ENCODE results near the gene KCNK10. TPM values are rescaled to one million over a fixed set of nuclear protein-coding genes. Genes with fewer than 3 reads are reported as not detected.

KCNK10 gene
- total and polyA plus RNA-seq, 9 donors, result 0.05 TPM; not detected in 8

DNA sequence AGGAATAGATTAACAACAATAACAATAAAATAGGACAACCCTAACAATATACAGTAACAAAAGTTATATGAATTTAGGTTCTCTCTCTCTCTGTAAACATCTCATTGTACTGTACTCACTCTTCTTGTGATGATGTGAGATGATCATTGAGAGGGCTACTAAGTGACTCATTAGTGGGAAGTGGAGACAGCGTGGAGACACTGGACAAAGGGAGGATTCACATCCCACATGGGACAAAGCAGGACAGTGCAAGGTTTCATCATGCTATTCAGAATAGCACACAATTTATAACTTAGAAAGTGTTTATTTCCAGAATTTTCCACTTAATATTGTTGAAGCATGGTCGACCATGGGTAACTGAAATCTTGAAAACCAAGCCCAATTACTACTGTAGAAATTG lies 36.4 kb upstream of the KCNK10 start:
- TF ChIP-seq EP300 (IDR thresholded peaks at IDR 0.05), result no peak
- no peak for TF ChIP-seq POLR2A (IDR thresholded peaks at IDR 0.05)
- TF ChIP-seq, protein P1, sequence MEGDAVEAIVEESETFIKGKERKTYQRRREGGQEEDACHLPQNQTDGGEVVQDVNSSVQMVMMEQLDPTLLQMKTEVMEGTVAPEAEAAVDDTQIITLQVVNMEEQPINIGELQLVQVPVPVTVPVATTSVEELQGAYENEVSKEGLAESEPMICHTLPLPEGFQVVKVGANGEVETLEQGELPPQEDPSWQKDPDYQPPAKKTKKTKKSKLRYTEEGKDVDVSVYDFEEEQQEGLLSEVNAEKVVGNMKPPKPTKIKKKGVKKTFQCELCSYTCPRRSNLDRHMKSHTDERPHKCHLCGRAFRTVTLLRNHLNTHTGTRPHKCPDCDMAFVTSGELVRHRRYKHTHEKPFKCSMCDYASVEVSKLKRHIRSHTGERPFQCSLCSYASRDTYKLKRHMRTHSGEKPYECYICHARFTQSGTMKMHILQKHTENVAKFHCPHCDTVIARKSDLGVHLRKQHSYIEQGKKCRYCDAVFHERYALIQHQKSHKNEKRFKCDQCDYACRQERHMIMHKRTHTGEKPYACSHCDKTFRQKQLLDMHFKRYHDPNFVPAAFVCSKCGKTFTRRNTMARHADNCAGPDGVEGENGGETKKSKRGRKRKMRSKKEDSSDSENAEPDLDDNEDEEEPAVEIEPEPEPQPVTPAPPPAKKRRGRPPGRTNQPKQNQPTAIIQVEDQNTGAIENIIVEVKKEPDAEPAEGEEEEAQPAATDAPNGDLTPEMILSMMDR (IDR thresholded peaks at IDR 0.05), result no peak
- intact Hi-C loops (cut with DNase I), result no loop called here
- WGBS, 3 donors, result 59 to 68% (median 62%) methylated on average over 2 of the region's 2 CpGs

DNA sequence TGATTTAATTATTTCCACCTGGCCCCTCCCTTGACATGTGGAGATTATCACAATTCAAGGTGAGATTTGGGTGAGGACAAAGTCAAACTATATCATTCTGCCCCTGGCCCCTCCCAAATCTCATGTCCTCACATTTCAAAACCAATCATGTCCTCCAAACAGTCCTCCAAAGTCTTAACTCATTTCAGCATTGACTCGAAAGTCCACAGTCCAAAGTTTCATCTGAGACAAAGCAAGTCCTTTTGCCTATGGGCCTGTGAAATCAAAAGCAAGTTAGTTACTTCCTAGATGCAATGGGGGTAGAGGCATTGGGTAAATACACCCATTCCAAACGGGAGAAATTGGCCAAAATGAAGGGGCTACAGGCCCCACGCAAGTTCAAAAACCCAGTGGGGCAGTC lies 31.3 kb upstream of the KCNK10 start:
- no peak for DNase-seq
- TF ChIP-seq EP300 (IDR thresholded peaks at IDR 0.05), result no peak
- TF ChIP-seq, protein P1 (IDR thresholded peaks at IDR 0.05), result no peak
- no peaks in the 10 kb centered on the region for H3K27me3 ChIP-seq
- no peaks in the 10 kb centered on the region for H3K36me3 ChIP-seq
- no peak overlapping the region for H3K4me3 ChIP-seq
- H3K9me3 ChIP-seq, result no peaks in the 10 kb centered on the region
- no peaks in the 10 kb centered on the region for H3K4me1 ChIP-seq (ENCODE audit: insufficient read depth)
- intact Hi-C loops (cut with DNase I), result no loop called here
- no peak overlapping the region for H3K27ac ChIP-seq
- WGBS, 3 donors, result 44 to 84% (median 77%) methylated on average over 3 of the region's 3 CpGs

More for the DNA sequence above, 36.4 kb upstream of the KCNK10 start:
- no peaks in the 10 kb centered on the region for H3K27me3 ChIP-seq
- DNase-seq, result no peak
- no peak overlapping the region for H3K27ac ChIP-seq
- H3K4me3 ChIP-seq, result no peak overlapping the region
- H3K36me3 ChIP-seq, result no peaks in the 10 kb centered on the region
- no peaks in the 10 kb centered on the region for H3K9me3 ChIP-seq
- H3K4me1 ChIP-seq (ENCODE audit: insufficient read depth), result no peaks in the 10 kb centered on the region

DNA sequence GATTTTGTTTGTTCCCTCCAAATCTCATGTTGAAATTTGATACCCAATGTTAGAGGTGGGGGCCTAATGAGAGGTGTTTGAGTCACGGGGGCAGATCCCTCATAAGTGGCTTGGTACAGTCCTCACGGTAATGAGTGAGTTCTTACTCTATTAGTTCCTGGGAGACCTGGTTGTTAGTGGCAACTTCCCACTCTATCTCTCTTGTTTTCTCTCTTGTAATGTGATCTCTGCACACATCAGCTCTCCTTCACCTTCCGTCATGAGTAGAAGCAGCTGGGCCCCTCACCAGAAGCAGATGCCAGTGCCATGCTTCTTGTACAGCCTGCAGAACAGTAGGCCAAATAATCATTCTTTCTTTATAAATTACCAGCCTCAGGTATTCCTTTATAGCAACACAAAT lies 29.6 kb upstream of the KCNK10 start:
- WGBS, 3 donors, result 38 to 53% (median 47%) methylated on average over 3 of the region's 3 CpGs
- intact Hi-C loops (cut with DNase I), result no loop called here
- H3K27ac ChIP-seq, result no peak overlapping the region
- no peak overlapping the region for H3K4me3 ChIP-seq
- no peaks in the 10 kb centered on the region for H3K4me1 ChIP-seq (ENCODE audit: insufficient read depth)
- H3K36me3 ChIP-seq, result no peaks in the 10 kb centered on the region
- TF ChIP-seq POLR2A (IDR thresholded peaks at IDR 0.05), result no peak
- TF ChIP-seq, protein P1 (IDR thresholded peaks at IDR 0.05), result no peak
- TF ChIP-seq EP300 (IDR thresholded peaks at IDR 0.05), result no peak
- H3K9me3 ChIP-seq, result no peaks in the 10 kb centered on the region
- no peak for DNase-seq
- no peaks in the 10 kb centered on the region for H3K27me3 ChIP-seq

DNA sequence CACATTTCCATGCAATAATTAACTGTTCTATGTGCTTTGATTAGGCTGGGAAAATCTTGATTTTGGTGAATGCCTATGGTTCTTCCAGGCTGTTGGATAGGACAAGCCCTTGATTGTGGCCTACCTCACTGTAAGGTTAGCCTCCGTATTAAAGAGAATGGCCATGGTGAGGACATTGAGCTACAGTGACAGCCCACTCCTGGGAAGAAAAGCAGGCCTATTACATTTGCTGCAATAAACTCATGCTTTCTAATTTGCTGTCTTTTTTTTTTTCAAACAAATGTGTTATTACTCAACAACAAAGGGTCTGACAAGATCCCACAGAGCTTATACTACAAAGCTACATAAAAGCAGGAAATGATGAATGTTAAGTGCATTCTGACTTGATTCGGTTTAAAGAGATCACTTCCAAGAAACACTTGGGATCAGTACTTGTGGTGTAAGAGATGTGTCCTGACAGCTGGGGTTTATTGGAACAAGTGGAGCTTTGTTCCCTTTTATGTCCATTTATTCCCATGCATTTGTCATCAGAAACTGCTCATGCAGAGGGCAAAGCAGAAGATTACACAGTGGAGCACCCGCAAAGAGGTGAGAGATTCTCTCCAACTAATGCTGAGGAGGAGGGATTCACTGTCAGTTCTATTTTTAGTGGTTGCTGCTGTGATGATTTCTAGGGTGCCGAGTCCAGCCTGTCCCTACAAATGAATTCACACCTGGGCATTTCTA lies 29.1 kb upstream of the KCNK10 start:
- no peak for DNase-seq
- Histone ChIP-seq H3K27ac (no peak overlapping the region), H3K27me3 (no peaks in the 10 kb centered on the region), H3K36me3 (no peaks in the 10 kb centered on the region), H3K4me3 (no peak overlapping the region), H3K4me1 (ENCODE audit: insufficient read depth) (no peaks in the 10 kb centered on the region), H3K9me3 (no peaks in the 10 kb centered on the region)
- intact Hi-C loops (cut with DNase I), result no loop called here
- 52 to 61% (median 58%) methylated on average over 4 of the region's 4 CpGs for WGBS, 3 donors
- no peak for TF ChIP-seq POLR2A (IDR thresholded peaks at IDR 0.05)
- TF ChIP-seq, protein P1 (IDR thresholded peaks at IDR 0.05), result no peak
- TF ChIP-seq EP300 (IDR thresholded peaks at IDR 0.05), result no peak

All from ovary (tissue), 9 donors.